Daoy (cell line): Measurements from ENCODE around the gene SORCS3. TPM values are rescaled to one million over a fixed set of nuclear protein-coding genes. Genes with fewer than 3 reads are reported as not detected.

Source experiments
- DNase-seq: peaks from one replicate; pipeline ENCODE4 v3.0.0-alpha.2; 2015; ENCODE audit warnings: low read depth
- total RNA-seq: library from RNA; depleted of rRNA; stranded (reverse); fragments of >200 nt; shearing (Covaris generic); gene quantifications from 2 replicates; pipeline ENCODE4 v1.2.3, GENCODE V29; 2014

The SORCS3 gene
- total RNA-seq, 1 experiment from 2014 or later, result not detected

GRCh38 chr10:105183536-105183935 is 542.4 kb downstream of the SORCS3 start:
- no peak for DNase-seq

GRCh38 chr10:105185161-105185560 is 544.1 kb downstream of the SORCS3 start:
- no peak for DNase-seq

- DNase-seq, result no peak
Measured at GRCh38 chr10:105187243-105187642, 546.2 kb downstream of the SORCS3 start.

- no peak for DNase-seq
Measured at GRCh38 chr10:105188737-105189462, 547.8 kb downstream of the SORCS3 start.

GRCh38 chr10:105189463-105189800 is 548.3 kb downstream of the SORCS3 start:
- DNase-seq, result no peak

GRCh38 chr10:105192146-105192545 is 551.1 kb downstream of the SORCS3 start:
- DNase-seq, result no peak

GRCh38 chr10:105192861-105193260 is 551.8 kb downstream of the SORCS3 start:
- no peak for DNase-seq

- DNase-seq, result no peak
Measured at GRCh38 chr10:105195831-105196230, 554.7 kb downstream of the SORCS3 start.

GRCh38 chr10:105197598-105198364 is 556.7 kb downstream of the SORCS3 start:
- DNase-seq, result no peak

- no peak for DNase-seq
Measured at GRCh38 chr10:105206616-105207015, 565.5 kb downstream of the SORCS3 start.

- no peak for DNase-seq
Measured at GRCh38 chr10:105207476-105207995, 566.4 kb downstream of the SORCS3 start.

GRCh38 chr10:105210546-105210945 is 569.5 kb downstream of the SORCS3 start:
- DNase-seq, result no peak

GRCh38 chr10:105237685-105238084 is 596.6 kb downstream of the SORCS3 start:
- no peak for DNase-seq

GRCh38 chr10:105239311-105240219 is 598.5 kb downstream of the SORCS3 start:
- DNase-seq, result no peak

GRCh38 chr10:105241254-105241653 is 600.2 kb downstream of the SORCS3 start:
- no peak for DNase-seq

GRCh38 chr10:105243381-105243780 is 602.3 kb downstream of the SORCS3 start:
- DNase-seq, result no peak

GRCh38 chr10:105243825-105244224 is 602.7 kb downstream of the SORCS3 start:
- no peak for DNase-seq

- DNase-seq, result no peak
Measured at GRCh38 chr10:105247831-105248499, 606.9 kb downstream of the SORCS3 start.

- no peak for DNase-seq
Measured at GRCh38 chr10:105252911-105253310, 611.8 kb downstream of the SORCS3 start.

- DNase-seq, result no peak
Measured at GRCh38 chr10:105253515-105254212, 612.6 kb downstream of the SORCS3 start.
